ENCODE measurements around the gene LRRC41. TPM values are rescaled to one million over a fixed set of nuclear protein-coding genes. Genes with fewer than 3 reads are reported as not detected.

LRRC41 gene
- total and polyA plus RNA-seq, 2 experiments from 2014 or later, result 20.1 to 69.4 TPM

GRCh38 chr1:46277658-46278373 is 25.6 kb downstream of the LRRC41 start:
- Histone ChIP-seq H3K9me2 (ENCODE audit: insufficient read depth) (no peaks in the 10 kb centered on the region), H3K36me3 (ENCODE audit: insufficient read depth) (peaks cover 47% of the 10 kb centered on the region), H3K79me2 (replicated peaks; ENCODE audit: insufficient read depth) (no peaks in the 10 kb centered on the region), H2AFZ (no peak overlapping the region), H3K4me3 (no peak overlapping the region), H4K20me1 (replicated peaks; ENCODE audit: insufficient read depth) (peaks cover 4% of the 10 kb centered on the region; the same call in 1 of the 2 replicates), H3K27me3 (ENCODE audit: insufficient read depth) (no peaks in the 10 kb centered on the region), H3K4me1 (ENCODE audit: insufficient read depth) (no peaks in the 10 kb centered on the region), H3F3A (replicated peaks; ENCODE audit: low read depth) (0 out of 2 replicates have a peak, but pooled peaks cover 24% of the 10 kb centered on the region), H3K27ac (ENCODE audit: low read depth) (no peak overlapping the region), H3K4me2 (no peak overlapping the region)
- no peaks in the 10 kb centered on the region for H3K9me3 Mint-ChIP-seq
- TF ChIP-seq ZNF462 (CRISPR knock-in tag; IDR thresholded peaks at IDR 0.05) (no peak), STAT1 (IDR thresholded peaks at IDR 0.05; ENCODE audit: unreplicated experiment) (no peak), JUNB (IDR thresholded peaks at IDR 0.05; ENCODE audit: unreplicated experiment) (no peak), REST (IDR thresholded peaks at IDR 0.05; ENCODE audit: unreplicated experiment) (no peak), EZH2phosphoT487 (IDR thresholded peaks at IDR 0.05; ENCODE audit: unreplicated experiment) (no peak), EZH2 (IDR thresholded peaks at IDR 0.05; ENCODE audit: low read depth, unreplicated experiment) (no peak), ETS1 (IDR thresholded peaks at IDR 0.05) (no peak), ZNF114 (CRISPR knock-in tag; IDR thresholded peaks at IDR 0.05) (no peak), ZNF331 (CRISPR knock-in tag; IDR thresholded peaks at IDR 0.05; ENCODE audit: low read depth) (no peak), POLR2AphosphoS5 (IDR thresholded peaks at IDR 0.05; ENCODE audit: low read depth) (no peak), CTCF (conservative IDR thresholded peaks at IDR 0.05; ENCODE audit: low read depth in 2 of 2) (no peak), NANOG (IDR thresholded peaks at IDR 0.05; ENCODE audit: borderline replicate concordance) (no peak), CREB1 (CRISPR knock-in tag; IDR thresholded peaks at IDR 0.05; ENCODE audit: low read depth) (no peak)
- peaks cover 74% of the 10 kb centered on the region for H3K36me3 Mint-ChIP-seq (ENCODE audit: low read depth)
- peaks cover 7% of the 10 kb centered on the region for H3K27me3 Mint-ChIP-seq (ENCODE audit: insufficient read depth, low read depth, poor library complexity)
- no peak overlapping the region for H3K4me3 Mint-ChIP-seq
- DNase-seq (ENCODE audit: low spot score) (no peak), ATAC-seq (no peak)
- no peak overlapping the region for H3K27ac Mint-ChIP-seq
- H3K4me1 Mint-ChIP-seq, result no peaks in the 10 kb centered on the region; the same call in 1 of the 3 replicates

Data from GM23338 (cell line).